Astrocyte of the cerebellum (primary cell): Measurements from ENCODE around the gene GXYLT2.

Source experiments
- DNase-seq: peaks from one replicate; pipeline ENCODE4 v3.0.0-alpha.2; 2011; ENCODE audit warnings: low read depth
- H3K4me3 ChIP-seq: 2 replicates; pipeline ENCODE4 v1.5.1; 2011; ENCODE audit warnings: mild to moderate bottlenecking, low read depth, low read length, moderate library complexity
- in situ Hi-C: cut with HindIII; loops from 2 replicates; pipeline ENCODE4 v1.10.0; 2017; ENCODE audit warnings: low sequenced_read_pairs
- TF ChIP-seq, protein P1 (sequence below): IDR thresholded peaks from 2 replicates; pipeline ENCODE4 v1.5.1; 2012; ENCODE audit warnings: low read length, low read depth, moderate library complexity, mild to moderate bottlenecking; ENCODE audit errors: missing control alignments

GXYLT2 gene

DNA sequence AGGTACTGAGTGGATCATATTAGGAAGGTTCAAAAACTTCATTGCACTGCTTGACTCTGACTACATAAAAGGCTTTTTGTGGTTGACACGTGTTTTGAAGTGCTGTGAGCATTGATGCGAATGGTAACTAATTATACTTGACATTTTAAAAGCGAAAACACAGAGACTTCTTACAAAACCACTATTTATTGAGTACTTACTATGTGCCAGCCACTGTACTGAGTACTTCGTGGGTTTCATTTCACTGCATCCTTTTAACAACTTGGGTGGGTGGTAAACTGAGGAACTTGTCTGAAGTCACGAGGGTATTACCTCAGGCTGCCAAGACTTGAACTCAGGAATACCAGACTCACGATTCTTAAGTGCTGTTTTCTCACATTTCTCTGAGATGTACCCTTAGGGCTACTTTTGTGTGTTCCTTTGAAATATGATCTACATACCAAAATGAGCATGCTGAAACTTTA lies 63.4 kb downstream of the GXYLT2 start:
- in situ Hi-C loops = no loop called here
- DNase-seq = no peak
- TF ChIP-seq, protein P1, sequence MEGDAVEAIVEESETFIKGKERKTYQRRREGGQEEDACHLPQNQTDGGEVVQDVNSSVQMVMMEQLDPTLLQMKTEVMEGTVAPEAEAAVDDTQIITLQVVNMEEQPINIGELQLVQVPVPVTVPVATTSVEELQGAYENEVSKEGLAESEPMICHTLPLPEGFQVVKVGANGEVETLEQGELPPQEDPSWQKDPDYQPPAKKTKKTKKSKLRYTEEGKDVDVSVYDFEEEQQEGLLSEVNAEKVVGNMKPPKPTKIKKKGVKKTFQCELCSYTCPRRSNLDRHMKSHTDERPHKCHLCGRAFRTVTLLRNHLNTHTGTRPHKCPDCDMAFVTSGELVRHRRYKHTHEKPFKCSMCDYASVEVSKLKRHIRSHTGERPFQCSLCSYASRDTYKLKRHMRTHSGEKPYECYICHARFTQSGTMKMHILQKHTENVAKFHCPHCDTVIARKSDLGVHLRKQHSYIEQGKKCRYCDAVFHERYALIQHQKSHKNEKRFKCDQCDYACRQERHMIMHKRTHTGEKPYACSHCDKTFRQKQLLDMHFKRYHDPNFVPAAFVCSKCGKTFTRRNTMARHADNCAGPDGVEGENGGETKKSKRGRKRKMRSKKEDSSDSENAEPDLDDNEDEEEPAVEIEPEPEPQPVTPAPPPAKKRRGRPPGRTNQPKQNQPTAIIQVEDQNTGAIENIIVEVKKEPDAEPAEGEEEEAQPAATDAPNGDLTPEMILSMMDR = no peak
- H3K4me3 ChIP-seq = no peak overlapping the region

- DNase-seq = no peak
- in situ Hi-C loops = no loop called here
- TF ChIP-seq, protein P1 = no peak
- H3K4me3 ChIP-seq = no peak overlapping the region
These were observed 65.6 kb downstream of the GXYLT2 start for GRCh38 chr3:72953325-72953956.

DNA sequence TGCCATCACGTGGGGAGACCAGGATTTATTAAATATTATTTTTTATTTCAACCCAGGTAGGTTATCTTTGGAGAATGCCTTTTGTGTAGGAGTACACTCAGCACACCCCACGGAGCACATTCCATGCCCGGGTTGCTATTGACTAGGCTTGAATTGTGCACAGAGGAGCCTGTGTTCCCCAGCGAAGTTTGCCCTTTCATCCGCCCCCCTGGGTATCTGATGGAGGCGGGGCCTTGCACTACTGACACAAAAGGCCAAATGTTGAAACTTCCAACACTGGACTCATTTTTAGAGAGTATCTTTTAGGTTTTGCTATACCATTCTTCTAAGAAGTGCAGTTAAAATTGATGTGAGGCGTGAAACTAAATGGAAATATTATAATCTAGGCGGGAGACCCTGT lies 69.5 kb downstream of the GXYLT2 start:
- TF ChIP-seq, protein P1 = no peak
- no peak overlapping the region for H3K4me3 ChIP-seq
- in situ Hi-C loops = no loop called here
- DNase-seq = no peak

DNA sequence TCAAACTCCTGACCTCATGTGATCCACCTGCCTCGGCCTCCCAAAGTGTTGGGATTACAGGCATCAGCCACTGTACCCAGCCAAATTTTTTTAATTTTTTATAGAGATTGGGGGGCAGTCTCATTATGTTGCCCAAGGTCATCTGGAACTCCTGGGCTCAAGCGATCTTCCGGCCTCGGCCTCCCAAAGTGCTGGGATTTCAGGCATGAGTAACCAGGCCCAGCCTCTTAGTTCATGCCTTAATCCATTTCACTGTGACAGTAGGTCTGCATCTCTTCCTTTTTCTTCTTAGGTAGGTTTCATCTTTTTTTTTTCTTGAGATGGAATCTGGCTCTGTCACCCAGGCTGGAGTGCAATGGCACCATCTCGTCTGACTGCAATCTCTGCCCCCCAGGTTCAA lies 71.5 kb downstream of the GXYLT2 start:
- TF ChIP-seq, protein P1 = no peak
- no peak for DNase-seq
- in situ Hi-C loops = no loop called here
- no peak overlapping the region for H3K4me3 ChIP-seq

- no peak for DNase-seq
- in situ Hi-C loops = no loop called here
- no peak overlapping the region for H3K4me3 ChIP-seq
- TF ChIP-seq, protein P1 = no peak
These were observed 73.1 kb downstream of the GXYLT2 start for GRCh38 chr3:72960812-72961518.

- TF ChIP-seq, protein P1 = no peak
- H3K4me3 ChIP-seq = no peak overlapping the region
- DNase-seq = no peak
- in situ Hi-C loops = no loop called here
These were observed 73.9 kb downstream of the GXYLT2 start for GRCh38 chr3:72961752-72962151.
